Prostate gland (tissue), 2 donors: Measurements from ENCODE around the gene FEN1.

Source experiments
- CTCF ChIP-seq, 4 experiments: fragments of 200-600 bp in 2 of 4; fragments of 450-650 bp in 2 of 4; sonication (generic) in 2 of 4; IDR thresholded peaks; 1 replicate in 3 of 4; 2 replicates in 1 of 4; pipeline ENCODE4 v1.5.1; 2016 to 2019; ENCODE audit warnings: antibody characterized with exemption in 4 of 4, mild to moderate bottlenecking in 2 of 4, moderate library complexity in 2 of 4
- POLR2A ChIP-seq: fragments of 450-650 bp; IDR thresholded peaks from one replicate; pipeline ENCODE4 v1.6.1; 2016; ENCODE audit warnings: antibody characterized with exemption, mild to moderate bottlenecking
- POLR2AphosphoS5 ChIP-seq: sonication (generic); formaldehyde crosslinking; IDR thresholded peaks from one replicate; pipeline ENCODE4 v1.6.1; 2017; ENCODE audit warnings: antibody characterized with exemption

- no peak for TF ChIP-seq CTCF (IDR thresholded peaks at IDR 0.05)
- no peak for TF ChIP-seq POLR2A
- TF ChIP-seq POLR2AphosphoS5 = no peak
These were observed 21.7 kb downstream of the FEN1 start for GRCh38 chr11:61814247-61814957.
